GM19463 (cell line): ENCODE results near the gene FIZ1.
"Not testable (repeated sequence)": the region's sequence is repeated elsewhere in the genome, so short reads cannot be mapped to it uniquely, and the experiment has no call there.

Source experiments
- ATAC-seq: cut with Tn5 transposase; IDR thresholded peaks from one replicate; pipeline ENCODE4 v1.9.1; 2021; ENCODE audit warnings: mild to moderate bottlenecking, moderate library complexity; ENCODE audit not compliant: unreplicated experiment

Gene FIZ1

GRCh38 chr19:55596304-55596703 is 3.0 kb downstream of the FIZ1 start:
- ATAC-seq = no peak

- no peak for ATAC-seq
Measured at GRCh38 chr19:55594996-55595545, 4.2 kb downstream of the FIZ1 start.

- ATAC-seq = no peak
Measured at GRCh38 chr19:55593096-55593772, 6.1 kb downstream of the FIZ1 start.

GRCh38 chr19:55592391-55593090 is 6.8 kb downstream of the FIZ1 start:
- no peak for ATAC-seq

GRCh38 chr19:55591555-55591954 is 7.8 kb downstream of the FIZ1 start:
- ATAC-seq = no peak

GRCh38 chr19:55590617-55591016 is 8.7 kb downstream of the FIZ1 start:
- no peak for ATAC-seq

GRCh38 chr19:55590109-55590508 is 9.2 kb downstream of the FIZ1 start:
- no peak for ATAC-seq

GRCh38 chr19:55588738-55589137 is 10.6 kb downstream of the FIZ1 start:
- no peak for ATAC-seq

- peak; percentile 89 for ATAC-seq
Measured at GRCh38 chr19:55586976-55587668, 12.2 kb downstream of the FIZ1 start.

GRCh38 chr19:55585658-55586339 is 13.5 kb downstream of the FIZ1 start:
- ATAC-seq = no peak

GRCh38 chr19:55584871-55585270 is 14.4 kb downstream of the FIZ1 start:
- no peak for ATAC-seq

GRCh38 chr19:55583897-55584296 is 15.4 kb downstream of the FIZ1 start:
- ATAC-seq = not testable (repeated sequence)

GRCh38 chr19:55582284-55582683 is 17.0 kb downstream of the FIZ1 start:
- ATAC-seq = not testable (repeated sequence)

- no peak for ATAC-seq
Measured at GRCh38 chr19:55581823-55582223, 17.5 kb downstream of the FIZ1 start.

- ATAC-seq = no peak
Measured at GRCh38 chr19:55581145-55581822, 18.0 kb downstream of the FIZ1 start.

- no peak for ATAC-seq
Measured at GRCh38 chr19:55580628-55581144, 18.6 kb downstream of the FIZ1 start, which contains the start of gene ZNF579. TSS of gene ZNF579 (minus strand) at chr19:55580848. CDS start at chr19:55579639, 1,209 bp downstream.

- no peak for ATAC-seq
Measured at GRCh38 chr19:55579766-55580621, 19.3 kb downstream of the FIZ1 start.

- no peak for ATAC-seq
Measured at GRCh38 chr19:55578761-55579747, 20.3 kb downstream of the FIZ1 start.
